SK-N-SH treated with all-trans-retinoic acid at 6 μM for 48 hours (cell line): ENCODE results near the gene KCNJ9.

Experiments
- ATAC-seq: fragments of 200-7000 bp; cut with Tn5 transposase; 3 replicates; pipeline ENCODE4 v1.9.1; 2020; ENCODE audit warnings: mild to moderate bottlenecking, moderate library complexity
- ARNTL ChIP-seq: fragments of 450-650 bp; formaldehyde crosslinking; IDR thresholded peaks from 2 replicates; pipeline ENCODE4 v1.5.0; 2020; ENCODE audit warnings: low read depth, mild to moderate bottlenecking, moderate library complexity, borderline replicate concordance
- BACH2 ChIP-seq: fragments of 250-450 bp; sonication (Bioruptor Pico); IDR thresholded peaks from 2 replicates; pipeline ENCODE4 v1.9.0; 2021; ENCODE audit warnings: mild to moderate bottlenecking, borderline replicate concordance
- CREB5 ChIP-seq: fragments of 250-450 bp; sonication (Bioruptor Pico); IDR thresholded peaks from 2 replicates; pipeline ENCODE4 v1.5.1; 2020; ENCODE audit warnings: low read depth, mild to moderate bottlenecking, moderate library complexity
- CSDC2 ChIP-seq: fragments of 250-450 bp; sonication (Bioruptor Pico); IDR thresholded peaks from 2 replicates; pipeline ENCODE4 v1.5.0; 2020; ENCODE audit warnings: mild to moderate bottlenecking, moderate library complexity
- CSRNP3 ChIP-seq: fragments of 250-450 bp; sonication (Bioruptor Pico); IDR thresholded peaks from 2 replicates; pipeline ENCODE4 v1.5.1; 2021; ENCODE audit warnings: mild to moderate bottlenecking, moderate library complexity
- ESRRG ChIP-seq: fragments of 250-450 bp; sonication (Bioruptor Pico); IDR thresholded peaks from 2 replicates; pipeline ENCODE4 v1.6.1; 2021; ENCODE audit warnings: mild to moderate bottlenecking
- GLIS3 ChIP-seq: fragments of 250-450 bp; sonication (Bioruptor Pico); IDR thresholded peaks from 2 replicates; pipeline ENCODE4 v1.5.0; 2020; ENCODE audit warnings: mild to moderate bottlenecking, moderate library complexity
- ISL1 ChIP-seq: fragments of 250-450 bp; sonication (Bioruptor Pico); IDR thresholded peaks from 2 replicates; pipeline ENCODE4 v2.1.2; 2022; ENCODE audit warnings: mild to moderate bottlenecking, moderate library complexity
- OSR1 ChIP-seq: fragments of 250-450 bp; sonication (Bioruptor Pico); IDR thresholded peaks from 2 replicates; pipeline ENCODE4 v1.8.0; 2022; ENCODE audit warnings: moderate library complexity, mild to moderate bottlenecking, inconsistent platforms
- POU6F1 ChIP-seq: fragments of 250-450 bp; sonication (Bioruptor Pico); IDR thresholded peaks from 2 replicates; pipeline ENCODE4 v1.8.0; 2021; ENCODE audit warnings: low read depth, mild to moderate bottlenecking, moderate library complexity, borderline replicate concordance
- PPARA ChIP-seq: fragments of 250-450 bp; sonication (Bioruptor Pico); IDR thresholded peaks from 2 replicates; pipeline ENCODE4 v1.5.0; 2020; ENCODE audit warnings: mild to moderate bottlenecking, borderline replicate concordance
- RARB ChIP-seq: fragments of 250-450 bp; sonication (Bioruptor Pico); IDR thresholded peaks from 2 replicates; pipeline ENCODE4 v1.8.0; 2021; ENCODE audit warnings: mild to moderate bottlenecking, moderate library complexity
- SNAI2 ChIP-seq: fragments of 250-450 bp; sonication (Bioruptor Pico); IDR thresholded peaks from 2 replicates; pipeline ENCODE4 v1.5.0; 2020; ENCODE audit warnings: mild to moderate bottlenecking, moderate library complexity
- TCF4 ChIP-seq: fragments of 250-450 bp; sonication (Bioruptor Pico); IDR thresholded peaks from 2 replicates; pipeline ENCODE4 v1.8.0; 2021; ENCODE audit warnings: mild to moderate bottlenecking, moderate library complexity, borderline replicate concordance
- TOX ChIP-seq: fragments of 250-450 bp; sonication (Bioruptor Pico); IDR thresholded peaks from 2 replicates; pipeline ENCODE4 v1.8.0; 2021; ENCODE audit warnings: mild to moderate bottlenecking, moderate library complexity, borderline replicate concordance
- ZC3H10 ChIP-seq: fragments of 250-450 bp; sonication (Bioruptor Pico); IDR thresholded peaks from 2 replicates; pipeline ENCODE4 v1.5.1; 2021; ENCODE audit warnings: mild to moderate bottlenecking, moderate library complexity
- ZFP3 ChIP-seq: fragments of 250-450 bp; sonication (Bioruptor Pico); IDR thresholded peaks from 2 replicates; pipeline ENCODE4 v1.5.0; 2020; ENCODE audit warnings: mild to moderate bottlenecking, moderate library complexity
- ZFP30 ChIP-seq: fragments of 450-650 bp; formaldehyde crosslinking; IDR thresholded peaks from 2 replicates; pipeline ENCODE4 v1.5.0; 2022; ENCODE audit warnings: mild to moderate bottlenecking, moderate library complexity
- ZNF565 ChIP-seq: fragments of 450-650 bp; formaldehyde crosslinking; conservative IDR thresholded peaks from 2 replicates; pipeline ENCODE4 v1.5.0; 2020; ENCODE audit warnings: low read depth, mild to moderate bottlenecking, moderate library complexity
- ZNF70 ChIP-seq: fragments of 450-650 bp; formaldehyde crosslinking; IDR thresholded peaks from 2 replicates; pipeline ENCODE4 v1.5.0; 2020; ENCODE audit warnings: mild to moderate bottlenecking, moderate library complexity
- TF ChIP-seq, protein P1 (sequence below): fragments of 250-450 bp; sonication (Bioruptor Pico); IDR thresholded peaks from 2 replicates; pipeline ENCODE4 v1.5.0; 2020; ENCODE audit warnings: mild to moderate bottlenecking, moderate library complexity
- TF ChIP-seq, protein P2 (sequence below): fragments of 250-450 bp; sonication (Bioruptor Pico); IDR thresholded peaks from 2 replicates; pipeline ENCODE4 v1.8.0; 2020; ENCODE audit warnings: mild to moderate bottlenecking, moderate library complexity, borderline replicate concordance

The KCNJ9 gene

DNA sequence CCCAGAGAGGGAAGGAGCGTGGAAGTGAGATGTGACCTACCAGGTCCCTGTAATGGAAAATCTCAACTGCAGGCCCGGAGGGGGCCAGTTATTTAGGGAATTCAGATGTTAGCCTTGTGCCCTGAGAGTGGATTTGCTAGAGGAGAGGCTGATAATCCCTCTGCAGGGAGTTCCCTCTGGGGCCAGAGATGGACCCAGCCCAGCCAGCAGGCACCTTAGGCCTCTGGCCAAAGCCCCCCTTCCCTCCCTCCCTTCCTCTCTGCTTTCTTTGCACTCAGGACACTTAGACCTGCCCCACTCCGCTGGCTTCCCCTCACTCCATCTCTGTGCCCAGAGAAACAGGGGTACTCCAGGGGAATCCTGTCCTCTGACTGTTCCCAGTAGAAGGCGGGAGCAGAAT is 32.7 kb downstream of the KCNJ9 start:
- TF ChIP-seq POU6F1 (CRISPR knock-in tag): no peak
- TF ChIP-seq BACH2 (CRISPR knock-in tag): no peak
- TF ChIP-seq CREB5 (CRISPR knock-in tag): no peak
- no peak for TF ChIP-seq ZNF565 (CRISPR knock-in tag)
- no peak for TF ChIP-seq ZFP3 (CRISPR knock-in tag)
- TF ChIP-seq GLIS3 (CRISPR knock-in tag): no peak
- TF ChIP-seq, protein P1, sequence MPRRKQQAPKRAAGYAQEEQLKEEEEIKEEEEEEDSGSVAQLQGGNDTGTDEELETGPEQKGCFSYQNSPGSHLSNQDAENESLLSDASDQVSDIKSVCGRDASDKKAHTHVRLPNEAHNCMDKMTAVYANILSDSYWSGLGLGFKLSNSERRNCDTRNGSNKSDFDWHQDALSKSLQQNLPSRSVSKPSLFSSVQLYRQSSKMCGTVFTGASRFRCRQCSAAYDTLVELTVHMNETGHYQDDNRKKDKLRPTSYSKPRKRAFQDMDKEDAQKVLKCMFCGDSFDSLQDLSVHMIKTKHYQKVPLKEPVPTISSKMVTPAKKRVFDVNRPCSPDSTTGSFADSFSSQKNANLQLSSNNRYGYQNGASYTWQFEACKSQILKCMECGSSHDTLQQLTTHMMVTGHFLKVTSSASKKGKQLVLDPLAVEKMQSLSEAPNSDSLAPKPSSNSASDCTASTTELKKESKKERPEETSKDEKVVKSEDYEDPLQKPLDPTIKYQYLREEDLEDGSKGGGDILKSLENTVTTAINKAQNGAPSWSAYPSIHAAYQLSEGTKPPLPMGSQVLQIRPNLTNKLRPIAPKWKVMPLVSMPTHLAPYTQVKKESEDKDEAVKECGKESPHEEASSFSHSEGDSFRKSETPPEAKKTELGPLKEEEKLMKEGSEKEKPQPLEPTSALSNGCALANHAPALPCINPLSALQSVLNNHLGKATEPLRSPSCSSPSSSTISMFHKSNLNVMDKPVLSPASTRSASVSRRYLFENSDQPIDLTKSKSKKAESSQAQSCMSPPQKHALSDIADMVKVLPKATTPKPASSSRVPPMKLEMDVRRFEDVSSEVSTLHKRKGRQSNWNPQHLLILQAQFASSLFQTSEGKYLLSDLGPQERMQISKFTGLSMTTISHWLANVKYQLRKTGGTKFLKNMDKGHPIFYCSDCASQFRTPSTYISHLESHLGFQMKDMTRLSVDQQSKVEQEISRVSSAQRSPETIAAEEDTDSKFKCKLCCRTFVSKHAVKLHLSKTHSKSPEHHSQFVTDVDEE: no peak
- no peak for TF ChIP-seq TCF4 (CRISPR knock-in tag)
- TF ChIP-seq ZNF70 (CRISPR knock-in tag): no peak
- TF ChIP-seq CSRNP3 (CRISPR knock-in tag): no peak
- TF ChIP-seq, protein P2, sequence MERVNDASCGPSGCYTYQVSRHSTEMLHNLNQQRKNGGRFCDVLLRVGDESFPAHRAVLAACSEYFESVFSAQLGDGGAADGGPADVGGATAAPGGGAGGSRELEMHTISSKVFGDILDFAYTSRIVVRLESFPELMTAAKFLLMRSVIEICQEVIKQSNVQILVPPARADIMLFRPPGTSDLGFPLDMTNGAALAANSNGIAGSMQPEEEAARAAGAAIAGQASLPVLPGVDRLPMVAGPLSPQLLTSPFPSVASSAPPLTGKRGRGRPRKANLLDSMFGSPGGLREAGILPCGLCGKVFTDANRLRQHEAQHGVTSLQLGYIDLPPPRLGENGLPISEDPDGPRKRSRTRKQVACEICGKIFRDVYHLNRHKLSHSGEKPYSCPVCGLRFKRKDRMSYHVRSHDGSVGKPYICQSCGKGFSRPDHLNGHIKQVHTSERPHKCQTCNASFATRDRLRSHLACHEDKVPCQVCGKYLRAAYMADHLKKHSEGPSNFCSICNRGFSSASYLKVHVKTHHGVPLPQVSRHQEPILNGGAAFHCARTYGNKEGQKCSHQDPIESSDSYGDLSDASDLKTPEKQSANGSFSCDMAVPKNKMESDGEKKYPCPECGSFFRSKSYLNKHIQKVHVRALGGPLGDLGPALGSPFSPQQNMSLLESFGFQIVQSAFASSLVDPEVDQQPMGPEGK (CRISPR knock-in tag): no peak
- TF ChIP-seq PPARA (CRISPR knock-in tag): no peak
- no peak for TF ChIP-seq RARB (CRISPR knock-in tag)
- TF ChIP-seq CSDC2 (CRISPR knock-in tag): no peak
- no peak for TF ChIP-seq SNAI2 (CRISPR knock-in tag)
- TF ChIP-seq TOX (CRISPR knock-in tag): no peak
- no peak for TF ChIP-seq ISL1 (CRISPR knock-in tag)

GRCh38 chr1:160115545-160116282 is 34.4 kb downstream of the KCNJ9 start, which contains the start of gene ATP1A2:
Gene ATP1A2 (plus strand): TSS chr1:160115759. CDS start chr1:160115862, 103 bp downstream.
- ATAC-seq: no peak
- TF ChIP-seq ZNF565 (CRISPR knock-in tag): no peak
- no peak for TF ChIP-seq PPARA (CRISPR knock-in tag)
- no peak for TF ChIP-seq SNAI2 (CRISPR knock-in tag)
- no peak for TF ChIP-seq ARNTL
- no peak for TF ChIP-seq BACH2 (CRISPR knock-in tag)
- TF ChIP-seq ZNF70 (CRISPR knock-in tag): no peak
- TF ChIP-seq ESRRG (CRISPR knock-in tag): no peak
- no peak for TF ChIP-seq CREB5 (CRISPR knock-in tag)
- TF ChIP-seq RARB (CRISPR knock-in tag): no peak
- no peak for TF ChIP-seq CSRNP3 (CRISPR knock-in tag)
- TF ChIP-seq ZC3H10 (CRISPR knock-in tag): no peak
- TF ChIP-seq ZFP30 (CRISPR knock-in tag): no peak
- TF ChIP-seq OSR1 (CRISPR knock-in tag): no peak
- no peak for TF ChIP-seq POU6F1 (CRISPR knock-in tag)
- no peak for TF ChIP-seq ISL1 (CRISPR knock-in tag)

More for the DNA sequence above, 32.7 kb downstream of the KCNJ9 start:
- no peak for ATAC-seq
